Spleen (tissue), 13 donors: ENCODE data around the gene CCNQ. TPM values are rescaled to one million over a fixed set of nuclear protein-coding genes. Genes with fewer than 3 reads are reported as not detected.

ENCODE experiments used
- DNase-seq: peaks from one replicate; pipeline ENCODE4 v3.0.0-alpha.2; 2020
- H3K27ac ChIP-seq, 8 donors: fragments of 200-600 bp; sonication (generic) in 7 of 8; 1 replicate in 4 of 8; 2 replicates in 4 of 8; pipeline versions ENCODE4 v1.5.0 to v1.8.0; 2016 to 2021; ENCODE audit warnings: inconsistent platforms in 4 of 8, mild to moderate bottlenecking in 4 of 8, moderate library complexity in 1 of 8
- H3K27me3 ChIP-seq, 7 donors: fragments of 200-600 bp; sonication (generic) in 6 of 7; replicated peaks in 1 of 7; 1 replicate in 4 of 7; 2 replicates in 3 of 7; pipeline versions ENCODE4 v1.5.0 to v1.8.0; 2016 to 2021; ENCODE audit warnings: inconsistent platforms in 3 of 7, mild to moderate bottlenecking in 1 of 7
- H3K36me3 ChIP-seq, 6 donors: fragments of 200-600 bp; sonication (generic) in 5 of 6; 1 replicate in 4 of 6; 2 replicates in 2 of 6; pipeline versions ENCODE4 v1.5.0 to v1.8.0; 2016 to 2021; ENCODE audit warnings: inconsistent platforms in 2 of 6
- H3K4me1 ChIP-seq, 6 donors: fragments of 200-600 bp; sonication (generic) in 5 of 6; 1 replicate in 3 of 6; 2 replicates in 3 of 6; pipeline versions ENCODE4 v1.5.0 to v1.8.0; 2016 to 2021; ENCODE audit warnings: inconsistent platforms in 3 of 6
- H3K4me3 ChIP-seq, 8 donors: fragments of 200-600 bp; sonication (generic) in 7 of 8; 1 replicate in 4 of 8; 2 replicates in 4 of 8; pipeline versions ENCODE4 v1.5.0 to v1.8.0; 2016 to 2021; ENCODE audit warnings: inconsistent platforms in 4 of 8, mild to moderate bottlenecking in 4 of 8, moderate library complexity in 2 of 8
- H3K9me3 ChIP-seq, 8 donors: fragments of 200-600 bp; sonication (generic) in 7 of 8; 1 replicate in 4 of 8; 2 replicates in 4 of 8; pipeline versions ENCODE4 v1.5.0 to v1.8.0; 2016 to 2021; ENCODE audit warnings: inconsistent platforms in 4 of 8
- CTCF ChIP-seq, 11 experiments: fragments of 200-600 bp in 7 of 11; fragments of 450-650 bp in 4 of 11; sonication (generic) in 4 of 11; IDR thresholded peaks in 8 of 11; conservative IDR thresholded peaks in 3 of 11; 1 replicate in 7 of 11; 2 replicates in 4 of 11; pipeline versions ENCODE4 v1.4.0 to v1.8.0; 2016 to 2021; ENCODE audit warnings: antibody characterized with exemption in 11 of 11, inconsistent platforms in 4 of 11, mild to moderate bottlenecking in 1 of 11
- POLR2A ChIP-seq, 3 donors: fragments of 450-650 bp; IDR thresholded peaks; one replicate each; pipeline ENCODE4 v1.5.1; 2017; ENCODE audit warnings: antibody characterized with exemption in 3 of 3, mild to moderate bottlenecking in 1 of 3
- POLR2AphosphoS5 ChIP-seq, 3 donors: sonication (generic); formaldehyde crosslinking; IDR thresholded peaks; one replicate each; pipeline ENCODE4 v1.5.1; 2017; ENCODE audit warnings: antibody characterized with exemption in 3 of 3
- WGBS, 5 donors: extraction: QIAGEN DNeasy Blood & Tissue Kit in 3 of 5; methylation state at CpG; one replicate each; pipeline versions ENCODE4 v1.1.5 to v1.1.7; 2013 to 2018; 5-methylcytosine and 5-hydroxymethylcytosine counted together
- intact Hi-C: fragments of 100-400 bp; cut with DNase I; formaldehyde crosslinking; loops from one replicate; pipeline ENCODE4 v1.15.0; 2023; ENCODE audit warnings: low total_unique reads
- long read RNA-seq, 2 donors: transcript quantifications; one replicate each; lab custom pipeline, GENCODE V29; 2026
- polyA plus RNA-seq, 3 donors: library from polyadenylated mRNA; stranded (reverse); fragments of 200-250 nt; gene quantifications; one replicate each; pipeline ENCODE4 v1.2.1, GENCODE V29; 2013
- total RNA-seq, 7 donors: library from RNA; depleted of rRNA in 3 of 7; stranded (reverse); fragments of >200 nt in 3 of 7; fragmentation: NEBNext Ultra II Directional in 4 of 7; extraction: Animal tissue kit (Norgen Biotek cat#: 25700) in 4 of 7; gene quantifications; one replicate each; pipeline versions ENCODE4 v1.1.0 to v1.2.1, GENCODE V29; 2016 to 2021
- donor health status: healthy with polysubstance abuse.
- donor health status: DM: no; HTN: no; CAD: no; lungs with moderate emphysema.
- donor health status: DM: no; HTN: no; CAD: no.
- donor health status: Bipolar disorder and iron deficiency.
- donor health status: healthy.
- donor health status: DM: no; HTN: no; CAD: no.
- donor health status: DM: yes; HTN: yes; CAD: no.

CCNQ gene
- total RNA-seq (10 to 100 TPM; 17.5 to 32.0 (median 21.7) TPM), polyA plus RNA-seq (10 to 100 TPM; 58.6 to 67.3 (median 59.6) TPM)
- long read RNA-seq, donor 1, partial matches to known transcripts = 0 of 4 reads
- long read RNA-seq, donor 1, other reads (novel, unspliced or antisense) = 0 of 4 reads
- long read RNA-seq, donor 2, transcript CCNQ-204 (5 exons, 1,306 nt) = major isoform, 5 of 8 reads
- long read RNA-seq, donor 2, partial matches to known transcripts = 0 of 8 reads
- long read RNA-seq, donor 2, other reads (novel, unspliced or antisense) = 0 of 8 reads

GRCh38 chrX:153598541-153599191 lies at the start of gene CCNQ:
TSS of gene CCNQ (minus strand) at chrX:153599139. CDS start at chrX:153599073, 66 bp downstream.
- Histone ChIP-seq H3K4me3 (peak within 1 kb of the TSS; percentile 59 to 94 (median 76)), H3K36me3 (peaks cover 0 to 24% (median 11%) of the 10 kb centered on the region in 6 donors), H3K27ac (peak within 1 kb of the TSS; percentile 41 to 87 (median 80)), H3K9me3 (no peaks in the 10 kb centered on the region), H3K27me3 (peaks cover 0 to 2% (median 0%) of the 10 kb centered on the region in 7 donors), H3K4me1 (peaks cover 6 to 48% (median 35%) of the 10 kb centered on the region in 6 donors)
- no peak for TF ChIP-seq CTCF (IDR thresholded peaks at IDR 0.05 in 8 of 11, conservative IDR thresholded peaks at IDR 0.05 in 3 of 11)
- peak; percentile 51 to 74 (median 73) for TF ChIP-seq POLR2AphosphoS5 (IDR thresholded peaks at IDR 0.05)
- TF ChIP-seq POLR2A (IDR thresholded peaks at IDR 0.05) = peak in 1 of 3 donors; percentile 51
- DNase-seq = peak; percentile 87
- intact Hi-C loops = no loop called here
- WGBS, 5 donors = 0 to 37% (median 15%) methylated on average over 25 to 74 of the region's 79 CpGs; no CpG with 5 or more reads in 1 of the 5 donors

- intact Hi-C loops = no loop called here
- 9 to 46% (median 24%) methylated on average over 31 to 85 of the region's 85 CpGs; no CpG with 5 or more reads in 1 of the 5 donors for WGBS, 5 donors
- DNase-seq = peak; percentile 70
These were observed 48.8 kb upstream of the CCNQ start for GRCh38 chrX:153647461-153648357.

GRCh38 chrX:153646620-153647373 lies 47.9 kb upstream of the CCNQ start, which contains the start of gene DUSP9:
TSS of gene DUSP9 (plus strand) at chrX:153647203. CDS start at chrX:153647954, 751 bp downstream.
- intact Hi-C loops = no loop called here

More at GRCh38 chrX:153647461-153648357, 48.8 kb upstream of the CCNQ start:
- no peak for TF ChIP-seq POLR2A (IDR thresholded peaks at IDR 0.05)
- no peak for TF ChIP-seq CTCF (IDR thresholded peaks at IDR 0.05 in 8 of 11, conservative IDR thresholded peaks at IDR 0.05 in 3 of 11)
- no peak for TF ChIP-seq POLR2AphosphoS5 (IDR thresholded peaks at IDR 0.05)
- Histone ChIP-seq H3K36me3 (no peaks in the 10 kb centered on the region), H3K27ac (no peak overlapping the region), H3K27me3 (peaks cover 0 to 71% (median 62%) of the 10 kb centered on the region in 7 donors), H3K4me3 (peak overlapping the region in 5 of 8 donors; percentile 10 to 59 (median 21)), H3K4me1 (peaks cover 0 to 33% (median 23%) of the 10 kb centered on the region in 6 donors), H3K9me3 (no peaks in the 10 kb centered on the region)

More at GRCh38 chrX:153646620-153647373, 47.9 kb upstream of the CCNQ start, which contains the start of gene DUSP9:
- DNase-seq = peak; percentile 76
- Histone ChIP-seq H3K36me3 (no peaks in the 10 kb centered on the region), H3K27ac (no peak within 1 kb of the TSS), H3K4me1 (peaks cover 4 to 42% (median 32%) of the 10 kb centered on the region in 6 donors), H3K4me3 (peak within 1 kb of the TSS in 6 of 8 donors; percentile 6 to 59 (median 17)), H3K27me3 (peaks cover 0 to 80% (median 71%) of the 10 kb centered on the region in 7 donors), H3K9me3 (no peaks in the 10 kb centered on the region)
- TF ChIP-seq POLR2AphosphoS5 (IDR thresholded peaks at IDR 0.05) = no peak
- no peak for TF ChIP-seq CTCF (IDR thresholded peaks at IDR 0.05 in 8 of 11, conservative IDR thresholded peaks at IDR 0.05 in 3 of 11)
- no peak for TF ChIP-seq POLR2A (IDR thresholded peaks at IDR 0.05)
- 3 to 37% (median 23%) methylated on average over 9 to 53 of the region's 53 CpGs for WGBS, 5 donors
